Heart left ventricle (tissue), 13 donors: Measurements from ENCODE around the gene PUS3.

Source experiments
- POLR2A ChIP-seq, 2 donors: fragments of 450-650 bp; IDR thresholded peaks; one replicate each; pipeline ENCODE4 v1.6.1; 2017; ENCODE audit warnings: antibody characterized with exemption in 2 of 2, mild to moderate bottlenecking in 2 of 2, moderate library complexity in 2 of 2
- TF ChIP-seq, protein P1 (sequence below), 12 donors: fragments of 200-600 bp; sonication (generic) in 4 of 12; IDR thresholded peaks; one replicate each; pipeline versions ENCODE4 v1.5.0 to v1.8.0; 2018 to 2022; ENCODE audit warnings: antibody characterized with exemption in 12 of 12, mild to moderate bottlenecking in 5 of 12
- donor health status: ischemic (EF 13 %, LVEDD 7.1; RV severe dilation, severe dysfunction).
- donor health status: DM: no; HTN: yes; CAD: no.
- donor health status: DM: no; HTN: no; CAD: no.
- donor health status: ischemic (EF 25% LVEDD 6.9; RV normal size, moderate dysfunction).
- donor health status: ischemic (EF 25% LVEDD 5.7; RV mildly dilated, moderate dysfunction).
- donor health status: ischemic (EF 35%, LVEDD 5.7; RV mildly dilated, moderate dysfunction).
- donor health status: nonischemic (EF 11% LVEDD 7.7; RV severe dilation, severe dysfunction).
- donor health status: DM: yes; HTN: yes; CAD: no.
- donor health status: PGD.
- donor health status: ischemic (EF 29% LVEDD 5.4; RV normal size, mild dysfunction).
- donor health status: nonischemic (EF 23%, LVEDD 6.1; RV moderate dilation, normal function).

DNA sequence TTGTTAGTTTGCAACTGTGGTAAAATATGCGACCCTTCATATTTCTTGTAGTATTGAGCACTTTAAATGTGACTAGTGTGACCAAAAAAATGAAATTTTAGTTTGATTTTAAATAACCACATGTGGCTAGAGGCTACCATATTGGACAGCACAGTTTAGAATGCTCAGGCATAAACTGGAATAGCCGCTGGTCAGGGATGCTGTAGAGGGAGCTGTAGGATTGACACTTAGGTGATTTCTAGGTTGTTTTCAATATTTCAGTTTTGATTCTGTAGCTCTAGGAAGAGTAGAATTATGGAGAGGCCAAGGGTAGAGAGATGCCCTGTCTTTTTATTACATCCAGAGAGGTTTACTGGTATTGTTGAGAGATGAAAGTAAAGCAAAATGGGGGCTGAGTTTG, 32.0 kb upstream of the PUS3 start:
- TF ChIP-seq, protein P1, sequence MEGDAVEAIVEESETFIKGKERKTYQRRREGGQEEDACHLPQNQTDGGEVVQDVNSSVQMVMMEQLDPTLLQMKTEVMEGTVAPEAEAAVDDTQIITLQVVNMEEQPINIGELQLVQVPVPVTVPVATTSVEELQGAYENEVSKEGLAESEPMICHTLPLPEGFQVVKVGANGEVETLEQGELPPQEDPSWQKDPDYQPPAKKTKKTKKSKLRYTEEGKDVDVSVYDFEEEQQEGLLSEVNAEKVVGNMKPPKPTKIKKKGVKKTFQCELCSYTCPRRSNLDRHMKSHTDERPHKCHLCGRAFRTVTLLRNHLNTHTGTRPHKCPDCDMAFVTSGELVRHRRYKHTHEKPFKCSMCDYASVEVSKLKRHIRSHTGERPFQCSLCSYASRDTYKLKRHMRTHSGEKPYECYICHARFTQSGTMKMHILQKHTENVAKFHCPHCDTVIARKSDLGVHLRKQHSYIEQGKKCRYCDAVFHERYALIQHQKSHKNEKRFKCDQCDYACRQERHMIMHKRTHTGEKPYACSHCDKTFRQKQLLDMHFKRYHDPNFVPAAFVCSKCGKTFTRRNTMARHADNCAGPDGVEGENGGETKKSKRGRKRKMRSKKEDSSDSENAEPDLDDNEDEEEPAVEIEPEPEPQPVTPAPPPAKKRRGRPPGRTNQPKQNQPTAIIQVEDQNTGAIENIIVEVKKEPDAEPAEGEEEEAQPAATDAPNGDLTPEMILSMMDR (IDR thresholded peaks at IDR 0.05) = no peak
- no peak for TF ChIP-seq POLR2A (IDR thresholded peaks at IDR 0.05)
